ENCODE data around the gene RPS27. TPM values are rescaled to one million over a fixed set of nuclear protein-coding genes. Genes with fewer than 3 reads are reported as not detected.

The RPS27 gene
- total RNA-seq, 2 donors from 2014 or later: 1,937 to 3,992 TPM

DNA sequence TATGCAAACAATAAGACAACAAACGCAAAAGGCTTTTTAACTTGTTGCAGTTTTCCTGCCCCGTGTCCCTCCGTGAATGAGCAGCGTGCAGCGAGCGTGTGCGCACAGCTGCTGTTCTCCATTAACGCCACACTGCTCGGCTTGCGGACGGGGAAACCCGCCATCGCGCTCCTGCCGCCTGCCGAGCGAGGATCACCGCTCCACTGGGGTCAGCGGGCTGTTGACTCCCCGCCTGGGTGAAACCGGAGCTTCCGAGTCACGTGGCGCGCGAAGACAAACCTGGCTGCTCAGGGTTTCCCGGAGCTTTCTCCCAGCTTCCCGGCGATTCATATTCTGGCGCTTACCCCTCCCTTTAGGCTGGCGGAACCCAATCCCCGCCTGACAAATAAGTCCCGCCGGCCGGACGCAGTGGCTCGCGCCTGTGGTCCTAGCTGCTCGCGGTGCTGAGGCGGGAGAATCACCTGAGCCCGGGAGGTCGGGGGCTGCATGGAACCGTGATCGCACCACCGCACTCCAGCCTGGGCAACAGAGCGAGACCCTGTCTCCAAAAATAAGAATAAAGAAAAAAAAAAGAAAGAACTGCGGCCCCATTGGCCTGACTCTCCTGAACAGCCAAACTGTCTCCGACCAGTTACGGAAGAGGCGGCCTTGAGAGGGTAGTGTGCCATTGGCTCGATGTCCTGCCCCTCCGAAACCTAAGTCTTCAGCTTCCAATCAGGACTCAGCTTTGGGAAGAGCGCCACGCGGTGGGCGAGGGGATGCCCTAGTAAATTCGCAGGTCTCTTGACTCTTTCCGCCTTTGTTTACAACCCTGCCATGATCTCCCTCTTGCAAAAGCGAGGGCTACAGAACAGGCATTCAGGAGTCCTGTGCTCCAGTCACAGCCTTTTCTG lies 23.2 kb upstream of the RPS27 start, which contains the start of gene CREB3L4:
Gene CREB3L4 (plus strand): TSS at position 796 of the 893 bp plus-strand sequence. CDS start 624 bp downstream, outside the sequence.
- TF ChIP-seq POLR2A (IDR thresholded peaks at IDR 0.05) (peak; percentile 89), POLR2AphosphoS5 (IDR thresholded peaks at IDR 0.05) (peak; percentile 89)
- TF ChIP-seq, protein P1, sequence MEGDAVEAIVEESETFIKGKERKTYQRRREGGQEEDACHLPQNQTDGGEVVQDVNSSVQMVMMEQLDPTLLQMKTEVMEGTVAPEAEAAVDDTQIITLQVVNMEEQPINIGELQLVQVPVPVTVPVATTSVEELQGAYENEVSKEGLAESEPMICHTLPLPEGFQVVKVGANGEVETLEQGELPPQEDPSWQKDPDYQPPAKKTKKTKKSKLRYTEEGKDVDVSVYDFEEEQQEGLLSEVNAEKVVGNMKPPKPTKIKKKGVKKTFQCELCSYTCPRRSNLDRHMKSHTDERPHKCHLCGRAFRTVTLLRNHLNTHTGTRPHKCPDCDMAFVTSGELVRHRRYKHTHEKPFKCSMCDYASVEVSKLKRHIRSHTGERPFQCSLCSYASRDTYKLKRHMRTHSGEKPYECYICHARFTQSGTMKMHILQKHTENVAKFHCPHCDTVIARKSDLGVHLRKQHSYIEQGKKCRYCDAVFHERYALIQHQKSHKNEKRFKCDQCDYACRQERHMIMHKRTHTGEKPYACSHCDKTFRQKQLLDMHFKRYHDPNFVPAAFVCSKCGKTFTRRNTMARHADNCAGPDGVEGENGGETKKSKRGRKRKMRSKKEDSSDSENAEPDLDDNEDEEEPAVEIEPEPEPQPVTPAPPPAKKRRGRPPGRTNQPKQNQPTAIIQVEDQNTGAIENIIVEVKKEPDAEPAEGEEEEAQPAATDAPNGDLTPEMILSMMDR (IDR thresholded peaks at IDR 0.05): peak in 2 of 4 experiments; percentile 41 to 45
- H3K36me3 ChIP-seq: no peaks in the 10 kb centered on the region
- H3K4me1 ChIP-seq (replicated peaks): peaks cover 4% of the 10 kb centered on the region
- no peaks in the 10 kb centered on the region for H3K9me3 ChIP-seq
- peak within 1 kb of the TSS; percentile 60 to 65 for H3K4me3 ChIP-seq
- intact Hi-C loops (cut with DNase I): no loop called here
- H3K27me3 ChIP-seq (replicated peaks; ENCODE audit: insufficient read depth): no peaks in the 10 kb centered on the region
- WGBS: under 1% methylated on average over 60 of the region's 60 CpGs
- H3K27ac ChIP-seq: peak within 1 kb of the TSS; percentile 97
- peak; percentile 94 for DNase-seq (ENCODE audit: low spot score)

DNA sequence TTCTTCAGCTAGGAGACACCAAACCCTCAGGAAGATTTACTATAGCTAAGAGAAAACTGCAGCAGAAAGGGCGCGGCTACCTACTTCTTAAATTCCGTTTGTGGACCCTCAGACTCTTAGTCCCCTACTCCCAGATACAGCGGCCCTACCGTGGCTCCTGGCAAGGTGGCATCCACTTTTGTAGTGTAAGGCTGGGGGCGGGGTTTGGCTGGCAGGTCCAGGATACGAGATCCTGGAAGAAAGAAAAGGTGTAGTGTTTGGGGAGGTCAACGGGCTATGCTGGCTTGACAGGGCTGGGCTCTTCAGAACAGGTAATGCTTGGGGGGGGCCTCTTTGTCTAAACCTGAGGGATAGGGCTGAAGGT lies 22.6 kb upstream of the RPS27 start:
- H3K36me3 ChIP-seq: no peaks in the 10 kb centered on the region
- DNase-seq (ENCODE audit: low spot score): peak; percentile 89
- intact Hi-C loops (cut with DNase I): no loop called here
- peak overlapping the region; percentile 60 to 65 for H3K4me3 ChIP-seq
- peaks cover 4% of the 10 kb centered on the region for H3K4me1 ChIP-seq (replicated peaks)
- H3K27ac ChIP-seq: peak overlapping the region; percentile 97
- H3K27me3 ChIP-seq (replicated peaks; ENCODE audit: insufficient read depth): no peaks in the 10 kb centered on the region
- H3K9me3 ChIP-seq: no peaks in the 10 kb centered on the region
- 2% methylated on average over 8 of the region's 8 CpGs for WGBS
- TF ChIP-seq POLR2AphosphoS5 (IDR thresholded peaks at IDR 0.05): no peak
- peak; percentile 58 for TF ChIP-seq POLR2A (IDR thresholded peaks at IDR 0.05)

DNA sequence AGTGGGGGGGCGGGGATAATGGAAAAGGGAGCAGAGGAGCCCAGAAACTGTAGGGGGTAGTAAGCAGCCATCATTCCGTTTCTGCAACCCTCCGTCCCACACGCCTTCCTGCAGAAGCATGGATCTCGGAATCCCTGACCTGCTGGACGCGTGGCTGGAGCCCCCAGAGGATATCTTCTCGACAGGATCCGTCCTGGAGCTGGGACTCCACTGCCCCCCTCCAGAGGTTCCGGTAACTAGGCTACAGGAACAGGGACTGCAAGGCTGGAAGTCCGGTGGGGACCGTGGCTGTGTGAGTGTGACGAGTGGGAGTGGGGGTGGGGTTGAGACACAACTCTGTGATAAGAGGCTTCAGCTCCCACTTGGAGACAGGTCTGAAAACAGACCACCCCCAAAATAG lies 22.2 kb upstream of the RPS27 start:
- Histone ChIP-seq H3K4me1 (replicated peaks) (peaks cover 4% of the 10 kb centered on the region), H3K27ac (peak overlapping the region; percentile 97), H3K9me3 (no peaks in the 10 kb centered on the region), H3K4me3 (peak overlapping the region; percentile 60 to 65), H3K27me3 (replicated peaks; ENCODE audit: insufficient read depth) (no peaks in the 10 kb centered on the region), H3K36me3 (no peaks in the 10 kb centered on the region)
- 7% methylated on average over 13 of the region's 13 CpGs for WGBS
- TF ChIP-seq POLR2AphosphoS5 (IDR thresholded peaks at IDR 0.05): no peak
- TF ChIP-seq, protein P1 (IDR thresholded peaks at IDR 0.05): no peak
- TF ChIP-seq POLR2A (IDR thresholded peaks at IDR 0.05): no peak
- intact Hi-C loops (cut with DNase I): no loop called here
- peak; percentile 36 for DNase-seq (ENCODE audit: low spot score)

- WGBS: 64% methylated on average over 2 of the region's 2 CpGs
- Histone ChIP-seq H3K9me3 (no peaks in the 10 kb centered on the region), H3K36me3 (no peaks in the 10 kb centered on the region), H3K4me3 (peak overlapping the region; percentile 60 to 65), H3K27ac (peak overlapping the region; percentile 97), H3K4me1 (replicated peaks) (peaks cover 4% of the 10 kb centered on the region), H3K27me3 (replicated peaks; ENCODE audit: insufficient read depth) (no peaks in the 10 kb centered on the region)
- TF ChIP-seq POLR2A (IDR thresholded peaks at IDR 0.05) (no peak), POLR2AphosphoS5 (IDR thresholded peaks at IDR 0.05) (no peak)
- TF ChIP-seq, protein P1 (IDR thresholded peaks at IDR 0.05): no peak
- intact Hi-C loops (cut with DNase I): no loop called here
- no peak for DNase-seq (ENCODE audit: low spot score)
These were observed 21.6 kb upstream of the RPS27 start for GRCh38 chr1:153968972-153969371.

GRCh38 chr1:153970346-153970745 lies 20.2 kb upstream of the RPS27 start:
- no peak for DNase-seq (ENCODE audit: low spot score)
- intact Hi-C loops (cut with DNase I): no loop called here
- TF ChIP-seq POLR2A (IDR thresholded peaks at IDR 0.05) (no peak), POLR2AphosphoS5 (IDR thresholded peaks at IDR 0.05) (no peak)
- TF ChIP-seq, protein P1 (IDR thresholded peaks at IDR 0.05): no peak

More at GRCh38 chr1:153970346-153970745, 20.2 kb upstream of the RPS27 start:
- no peaks in the 10 kb centered on the region for H3K27me3 ChIP-seq (replicated peaks; ENCODE audit: insufficient read depth)
- H3K4me1 ChIP-seq (replicated peaks): peaks cover 3% of the 10 kb centered on the region
- H3K9me3 ChIP-seq: no peaks in the 10 kb centered on the region
- H3K36me3 ChIP-seq: no peaks in the 10 kb centered on the region
- H3K4me3 ChIP-seq: no peak overlapping the region
- H3K27ac ChIP-seq: peak overlapping the region in 1 of 2 donors; percentile 97
- 88% methylated on average over 2 of the region's 2 CpGs for WGBS

Measured in prostate gland (tissue), 2 donors.